NCI-H748 treated with DMSO at 0.1 percent for 48 hours (cell line): ENCODE data around the gene NPPC.

Source experiments
- DNase-seq: peaks from one replicate; lab custom pipeline; 2025; lab: John Stamatoyannopoulos, UW

Gene NPPC

DNA sequence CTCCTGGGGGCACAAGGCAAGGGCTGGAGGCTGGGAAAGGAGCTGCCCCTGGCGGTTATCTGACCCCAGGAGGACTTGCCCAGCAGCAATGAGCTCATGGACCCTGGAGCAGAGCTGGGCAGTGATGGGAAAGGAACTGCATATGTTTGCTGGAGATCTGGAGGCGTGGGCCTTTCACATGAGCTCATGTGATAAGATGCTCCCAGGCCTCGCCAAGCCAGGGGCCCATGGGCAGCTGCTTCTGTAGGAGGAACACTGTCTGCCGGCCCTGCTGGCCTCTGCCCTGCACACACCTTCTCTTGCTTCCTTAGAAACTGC is 9.0 kb upstream of the NPPC start:
- DNase-seq, result no peak

DNA sequence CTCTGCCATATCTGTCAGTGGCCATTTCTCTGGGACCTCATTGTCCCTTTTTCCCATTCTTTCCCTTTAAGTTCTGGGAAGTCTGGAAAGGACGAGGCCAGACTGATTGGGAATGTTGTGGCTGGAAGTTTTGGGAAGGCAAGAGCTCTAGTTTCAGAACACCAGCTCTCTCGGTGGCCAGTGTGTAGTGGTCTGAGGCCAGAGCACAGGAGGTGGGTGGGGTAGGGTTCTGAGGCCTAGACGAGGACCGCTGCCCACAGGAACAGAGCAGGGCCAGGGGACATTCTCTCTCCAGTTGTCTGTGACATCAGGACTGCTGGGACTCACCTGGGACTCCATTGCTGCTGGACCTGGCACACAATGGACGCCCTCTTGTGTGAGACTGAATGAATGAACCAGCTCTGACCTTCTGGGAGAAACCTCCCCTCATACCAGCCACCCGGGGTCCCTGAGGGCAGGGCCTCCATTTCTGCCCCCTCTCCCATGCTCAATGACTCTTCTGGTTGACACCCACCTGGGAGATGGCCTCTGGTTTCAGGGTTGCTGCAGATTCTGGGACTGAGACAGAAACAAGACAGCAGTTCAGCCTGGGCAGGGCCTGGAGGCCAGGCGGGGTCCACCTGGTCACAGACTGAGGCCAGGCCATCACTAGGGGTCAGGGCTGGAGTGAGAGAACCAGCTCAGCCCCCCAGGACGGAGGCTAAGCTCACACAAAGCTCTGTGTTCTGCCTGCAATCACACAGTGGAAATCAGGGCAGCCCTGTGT is 8.4 kb upstream of the NPPC start:
- DNase-seq, result no peak

DNA sequence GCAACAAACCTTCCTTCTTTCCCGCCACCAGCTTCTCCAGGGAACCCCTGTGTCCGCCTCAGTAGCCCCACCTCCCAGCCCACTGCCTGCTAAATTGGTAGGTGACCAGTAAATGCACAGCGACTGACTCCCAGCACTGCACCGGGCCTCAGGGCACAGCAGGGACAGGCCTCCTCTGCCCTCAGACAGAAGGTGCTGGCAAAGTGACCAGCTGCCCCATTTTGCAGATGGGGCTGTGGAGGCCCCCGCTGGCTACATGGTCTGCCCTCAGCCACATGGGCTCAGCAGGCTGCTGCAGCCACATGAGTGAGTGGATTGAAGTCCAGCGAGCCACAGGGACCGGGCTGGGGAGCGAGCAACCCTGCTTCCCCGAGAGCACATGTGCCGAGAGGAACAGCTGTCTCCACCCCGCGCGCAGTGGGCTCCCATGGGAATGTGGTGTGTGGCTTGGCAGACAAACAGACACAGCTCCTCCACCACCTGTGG is 7.8 kb upstream of the NPPC start:
- DNase-seq, result no peak

DNA sequence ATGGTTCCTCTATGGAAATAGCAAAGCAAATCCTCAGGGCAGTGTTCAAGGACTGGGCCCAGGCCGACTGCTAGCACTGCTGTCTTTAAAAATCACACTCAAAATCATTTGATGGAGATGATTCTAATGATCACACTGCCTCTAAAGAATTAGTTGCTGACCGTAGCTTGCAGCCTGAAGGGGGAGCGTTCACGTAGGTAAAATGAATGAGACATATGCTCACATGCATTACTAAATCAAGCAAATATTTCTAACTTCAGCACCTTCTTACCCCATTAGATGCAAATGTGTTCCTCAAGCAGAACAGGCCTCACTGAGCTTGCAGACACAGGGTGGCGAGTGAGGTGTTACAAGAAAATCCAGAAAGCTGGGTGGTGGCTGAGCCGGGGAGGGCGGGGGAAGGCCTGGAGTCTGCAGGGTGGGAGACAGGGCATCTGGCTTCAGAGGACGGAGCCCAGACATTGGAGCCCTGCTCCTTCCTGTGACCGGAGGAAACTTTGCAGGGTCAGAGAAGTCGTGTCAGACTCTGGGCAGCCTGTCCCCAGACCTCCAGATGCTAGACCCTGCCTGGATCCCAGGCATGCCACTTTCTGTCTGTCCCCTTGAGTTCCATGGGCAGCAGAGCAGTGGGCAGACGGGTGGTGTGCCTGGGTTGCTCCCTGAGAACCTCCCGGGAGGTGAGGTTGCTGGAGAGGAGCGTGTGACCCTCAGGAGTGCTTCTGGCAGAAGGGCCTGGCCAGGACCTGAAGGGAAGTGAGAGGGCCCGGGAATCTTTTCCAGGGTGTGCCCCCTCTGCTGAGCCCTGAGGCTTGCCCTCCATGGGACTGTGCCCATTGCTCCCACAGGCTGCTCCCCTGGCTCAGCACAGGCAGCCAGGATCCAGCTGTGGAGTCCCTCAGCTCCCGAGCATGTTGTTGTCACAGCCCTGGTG is 7.1 kb upstream of the NPPC start:
- no peak for DNase-seq

DNA sequence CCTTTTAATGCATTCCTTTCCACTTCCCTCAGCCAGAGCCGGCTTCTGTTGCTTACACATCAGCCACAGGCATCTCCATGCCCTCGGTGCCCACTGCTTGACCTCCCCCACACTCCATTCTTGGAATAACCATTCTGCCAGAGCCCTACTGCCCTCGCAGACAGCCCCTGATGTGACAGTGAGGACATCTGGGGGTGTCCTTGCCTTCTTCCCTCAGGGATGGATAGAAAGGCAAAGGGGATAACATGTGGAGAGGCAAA is 6.4 kb upstream of the NPPC start:
- DNase-seq, result no peak

DNA sequence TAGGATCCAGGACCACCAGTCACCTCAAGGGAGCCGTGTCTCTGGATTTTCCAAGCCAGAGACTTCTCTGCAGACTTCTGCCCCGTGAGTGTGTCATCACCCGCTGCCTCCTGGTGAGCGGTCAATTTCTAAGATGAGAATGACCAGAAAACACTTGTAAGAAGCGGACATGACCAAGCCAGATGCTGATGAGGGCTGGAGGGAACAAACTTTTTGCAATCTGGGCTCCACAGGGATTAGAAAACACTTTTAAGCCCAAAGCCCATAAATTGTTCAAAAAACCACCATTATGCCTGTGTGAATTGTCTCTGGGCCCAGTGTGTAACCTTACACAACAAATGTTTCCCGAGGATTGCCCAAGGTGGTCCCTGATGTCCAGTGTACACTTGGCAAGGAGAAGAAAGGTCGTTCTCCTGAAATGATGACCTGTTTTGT is 5.3 kb upstream of the NPPC start:
- no peak for DNase-seq

DNA sequence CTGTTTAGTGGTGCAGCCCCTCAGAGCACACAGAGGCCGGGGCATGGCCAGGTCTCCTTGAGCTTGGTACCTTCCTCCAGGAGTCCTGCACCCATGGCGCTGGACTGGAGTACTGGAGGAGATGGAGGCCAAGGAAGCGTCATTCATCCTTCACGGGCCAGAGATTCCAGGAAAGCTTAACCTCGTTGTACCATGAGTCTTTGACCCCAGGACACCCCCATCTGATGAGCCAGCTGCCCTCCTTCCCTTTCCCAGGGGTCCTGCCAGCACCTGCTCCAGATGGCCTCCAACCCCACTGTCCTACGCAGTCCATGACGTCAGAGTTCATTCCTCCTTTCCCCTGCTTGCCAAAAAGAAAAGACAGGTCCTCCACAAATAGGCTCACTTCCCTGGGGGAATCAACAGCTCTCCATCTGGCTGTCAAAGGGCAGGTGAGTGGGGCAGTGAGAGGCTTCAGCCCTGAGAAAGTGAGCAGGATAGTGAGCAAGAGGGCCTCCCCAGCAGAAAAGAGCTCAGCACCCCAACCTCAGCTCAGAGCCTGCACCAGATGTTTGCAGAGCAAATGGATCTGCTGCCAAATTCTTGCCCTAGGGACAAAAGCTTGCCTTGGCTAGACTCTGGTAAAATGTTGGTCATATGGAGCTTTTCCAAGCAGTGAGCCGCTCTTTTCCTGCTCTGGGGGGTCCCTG is 4.5 kb upstream of the NPPC start:
- DNase-seq, result no peak

DNA sequence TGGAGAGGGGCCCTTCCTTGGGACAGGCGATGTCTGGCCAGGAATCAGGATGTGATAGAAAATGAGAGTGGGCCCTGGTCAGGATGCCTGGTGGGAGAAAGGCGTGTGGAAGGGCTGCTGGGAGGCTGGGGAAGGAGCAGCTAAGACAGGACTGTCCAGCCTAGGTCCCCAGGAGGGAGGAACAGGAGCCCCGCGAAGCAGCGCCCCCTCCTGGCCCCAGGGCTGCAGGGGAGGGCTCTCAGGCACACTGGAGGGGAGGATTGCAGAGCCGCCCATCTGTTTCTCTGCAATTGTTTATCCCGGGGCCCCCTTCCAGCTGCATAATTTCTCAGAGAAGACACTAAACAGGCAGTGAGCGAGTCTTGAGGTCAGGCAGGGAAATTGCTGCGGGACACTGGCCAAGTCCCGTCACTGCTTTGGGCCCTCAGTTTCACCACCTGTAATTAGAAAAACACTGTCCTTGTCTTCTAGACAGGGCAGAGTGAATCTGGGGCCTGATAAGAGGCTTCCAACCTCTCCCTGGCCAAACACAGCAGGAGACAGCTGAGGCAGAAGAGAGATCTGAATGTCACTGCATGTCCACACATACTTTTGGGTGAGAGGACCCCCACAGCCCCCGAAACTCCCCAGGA is 3.9 kb upstream of the NPPC start:
- no peak for DNase-seq

DNA sequence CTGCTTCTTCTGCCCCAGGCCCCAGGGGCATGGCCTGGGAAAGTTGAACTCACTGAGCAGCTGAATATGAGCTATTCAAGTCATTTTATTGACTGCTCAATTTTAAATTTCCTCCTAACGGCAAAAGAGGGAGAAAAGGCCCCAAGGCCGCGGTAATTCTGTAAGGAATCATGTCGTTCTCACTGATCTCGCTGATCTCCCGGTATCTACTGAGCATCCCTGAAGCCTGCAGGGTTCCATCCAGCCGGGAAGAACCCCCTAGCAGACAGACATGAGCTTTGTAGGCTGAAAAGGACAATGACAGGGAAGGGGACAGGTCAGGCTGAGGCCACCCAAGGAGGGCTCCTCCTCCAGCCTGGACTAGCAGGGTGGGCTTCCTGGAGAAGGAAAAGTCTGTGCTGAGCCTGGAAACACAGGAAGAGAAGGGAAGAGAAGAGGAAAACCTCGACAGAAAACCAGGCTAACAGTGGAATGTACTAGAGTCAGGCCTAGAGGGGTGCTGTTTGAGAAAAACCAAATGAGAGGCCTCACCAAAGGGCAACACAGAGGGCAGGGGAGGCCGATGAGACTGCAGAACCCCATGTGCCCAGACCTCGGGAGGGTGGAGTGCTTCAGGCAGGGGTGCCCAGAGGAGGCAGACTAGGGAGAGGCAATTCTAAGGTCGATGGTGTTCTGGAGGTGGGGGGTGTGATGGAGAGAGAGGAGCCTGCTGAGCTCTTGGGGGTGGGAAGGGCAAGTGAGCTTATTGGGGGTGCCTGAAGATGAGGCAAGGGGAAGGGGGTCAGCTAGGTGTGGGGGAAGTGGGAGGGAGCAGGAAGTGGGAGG is 2.9 kb upstream of the NPPC start:
- DNase-seq, result no peak

DNA sequence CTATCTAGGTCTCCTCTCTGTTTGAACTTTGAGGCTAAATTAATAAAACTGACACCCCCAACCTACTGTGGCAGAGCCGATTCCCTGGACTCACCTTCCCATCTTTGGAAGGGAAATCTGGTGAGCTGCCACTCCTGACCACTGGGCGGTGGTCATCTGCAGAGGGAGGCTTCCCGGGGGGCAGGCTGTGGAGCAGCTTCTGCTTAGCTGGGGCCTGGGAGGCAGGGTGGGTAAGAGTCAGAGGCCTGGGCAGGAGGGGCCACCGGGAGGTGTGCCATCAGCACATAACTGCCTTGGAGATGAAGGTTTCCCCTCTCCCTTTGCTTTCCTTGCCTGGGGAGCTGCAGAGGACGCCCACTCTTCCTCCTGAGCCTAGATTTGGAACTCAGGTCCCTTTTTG is 2.3 kb upstream of the NPPC start:
- DNase-seq, result no peak

DNA sequence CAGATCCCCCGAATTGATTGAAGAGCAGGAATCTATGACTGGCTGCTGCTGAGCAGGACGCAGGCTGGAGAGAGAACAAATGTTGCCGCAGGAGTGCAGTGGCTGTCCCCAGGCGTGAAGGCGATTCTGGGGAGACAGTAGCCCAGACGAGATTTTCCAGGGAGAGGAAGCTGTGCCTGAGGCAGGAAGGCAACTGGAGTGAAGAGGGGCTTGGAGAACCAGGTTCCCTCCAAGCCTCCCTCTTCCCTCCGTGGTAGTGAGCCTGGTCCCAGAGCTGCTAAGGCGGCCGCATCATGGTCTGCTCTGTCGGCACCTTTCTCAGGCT is 1.3 kb upstream of the NPPC start:
- no peak for DNase-seq

DNA sequence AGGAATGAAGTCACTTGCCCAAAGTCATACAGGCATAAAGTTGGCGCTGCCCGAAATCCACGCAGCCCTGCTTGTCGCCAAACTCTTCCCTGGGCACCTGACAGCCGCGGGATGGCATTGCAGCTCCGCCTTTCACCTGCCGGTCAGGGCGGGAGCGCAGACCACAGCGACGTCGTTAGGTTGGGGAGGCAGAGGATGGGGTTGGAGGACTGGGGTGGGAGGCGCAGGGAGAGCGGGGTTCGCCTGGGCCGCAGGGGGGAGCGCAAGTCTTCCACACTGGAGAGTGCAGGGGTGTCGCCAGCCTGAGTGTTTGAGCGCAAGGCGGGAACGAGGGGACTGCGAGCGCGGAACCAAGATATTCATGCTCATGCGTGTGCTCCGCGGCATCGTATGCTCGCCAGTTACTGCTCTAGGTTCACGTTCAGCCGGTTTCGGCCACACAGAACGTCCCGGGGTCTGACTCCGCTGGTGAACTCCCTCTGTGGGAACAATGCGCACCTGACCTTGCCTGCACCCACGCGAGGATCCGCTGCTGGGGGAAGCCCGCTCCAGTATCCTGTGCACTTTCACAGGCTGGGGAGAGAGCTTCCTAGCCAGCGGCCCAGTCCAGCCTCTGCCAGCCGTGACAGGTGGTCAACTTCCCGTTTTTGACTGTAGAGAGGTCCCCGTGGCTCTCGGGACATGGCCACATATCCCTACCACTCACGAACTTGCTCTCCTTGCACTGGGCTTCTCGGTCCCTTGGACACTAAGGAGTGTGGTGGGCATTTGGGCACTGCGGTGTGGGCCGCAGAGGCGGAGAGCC is 767 bp upstream of the NPPC start:
- DNase-seq, result peak; percentile 33

DNA sequence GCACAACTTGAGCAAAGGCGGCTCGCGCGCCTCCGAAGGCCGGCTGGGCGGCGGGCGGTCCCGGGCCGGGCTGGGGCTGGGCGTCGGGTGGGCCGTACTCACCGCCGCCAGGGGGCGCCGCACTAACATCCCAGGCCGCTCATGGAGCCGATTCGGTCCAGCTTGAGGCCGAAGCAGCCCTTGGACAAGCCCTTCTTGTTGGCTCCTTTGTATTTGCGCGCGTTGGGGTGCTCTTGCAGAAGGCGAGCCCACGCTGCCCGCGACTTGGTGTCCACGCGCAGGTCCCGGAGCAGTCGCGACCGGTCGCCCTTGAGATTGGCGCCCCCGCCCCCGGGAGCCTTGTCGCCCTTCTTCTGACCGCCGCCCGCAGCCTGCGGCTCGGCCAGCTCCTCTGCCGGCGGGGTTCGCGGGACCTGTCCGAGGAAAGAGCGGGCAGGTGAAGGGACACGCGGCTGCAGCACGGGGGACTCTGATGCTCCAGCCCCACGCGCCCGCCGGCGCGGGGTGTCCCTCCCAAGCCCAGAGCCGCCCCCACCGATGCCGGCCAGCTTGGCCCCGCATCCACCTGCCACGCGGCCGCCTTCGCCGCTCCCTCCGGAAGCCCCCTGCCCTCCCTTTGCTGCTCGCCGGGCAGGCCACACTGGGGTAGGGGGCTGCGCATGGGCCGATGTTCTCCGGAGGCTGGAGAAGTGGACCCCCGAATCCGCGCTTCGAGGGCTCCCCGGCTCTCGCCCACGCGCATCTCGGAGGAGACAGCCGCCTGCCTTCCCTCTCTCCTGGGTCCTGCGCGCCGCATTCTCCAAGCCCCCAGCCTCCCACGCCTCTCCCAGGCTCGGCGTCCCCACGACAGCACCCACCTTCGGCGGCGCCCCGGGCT is 655 bp downstream of the NPPC start:
- peak; percentile 34 for DNase-seq

DNA sequence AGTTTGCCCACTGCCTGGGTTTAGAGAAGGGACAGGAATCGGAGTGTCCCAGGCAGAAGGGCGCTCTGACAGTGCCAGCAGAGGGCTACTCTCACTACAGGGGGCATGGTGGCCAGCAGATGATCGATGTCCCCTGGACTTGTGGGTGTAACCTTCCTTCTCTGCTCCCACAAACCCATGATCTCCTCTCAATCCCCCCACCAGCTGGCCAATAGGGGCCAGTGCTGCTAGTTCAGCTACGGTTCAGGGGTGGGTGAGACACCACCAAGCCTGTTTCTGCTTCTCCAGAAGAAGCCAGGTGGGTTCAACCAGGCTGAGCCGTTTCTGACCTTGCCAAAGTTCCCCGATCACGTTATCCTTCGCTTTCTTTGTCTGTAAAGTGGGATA is 1.3 kb downstream of the NPPC start:
- no peak for DNase-seq

DNA sequence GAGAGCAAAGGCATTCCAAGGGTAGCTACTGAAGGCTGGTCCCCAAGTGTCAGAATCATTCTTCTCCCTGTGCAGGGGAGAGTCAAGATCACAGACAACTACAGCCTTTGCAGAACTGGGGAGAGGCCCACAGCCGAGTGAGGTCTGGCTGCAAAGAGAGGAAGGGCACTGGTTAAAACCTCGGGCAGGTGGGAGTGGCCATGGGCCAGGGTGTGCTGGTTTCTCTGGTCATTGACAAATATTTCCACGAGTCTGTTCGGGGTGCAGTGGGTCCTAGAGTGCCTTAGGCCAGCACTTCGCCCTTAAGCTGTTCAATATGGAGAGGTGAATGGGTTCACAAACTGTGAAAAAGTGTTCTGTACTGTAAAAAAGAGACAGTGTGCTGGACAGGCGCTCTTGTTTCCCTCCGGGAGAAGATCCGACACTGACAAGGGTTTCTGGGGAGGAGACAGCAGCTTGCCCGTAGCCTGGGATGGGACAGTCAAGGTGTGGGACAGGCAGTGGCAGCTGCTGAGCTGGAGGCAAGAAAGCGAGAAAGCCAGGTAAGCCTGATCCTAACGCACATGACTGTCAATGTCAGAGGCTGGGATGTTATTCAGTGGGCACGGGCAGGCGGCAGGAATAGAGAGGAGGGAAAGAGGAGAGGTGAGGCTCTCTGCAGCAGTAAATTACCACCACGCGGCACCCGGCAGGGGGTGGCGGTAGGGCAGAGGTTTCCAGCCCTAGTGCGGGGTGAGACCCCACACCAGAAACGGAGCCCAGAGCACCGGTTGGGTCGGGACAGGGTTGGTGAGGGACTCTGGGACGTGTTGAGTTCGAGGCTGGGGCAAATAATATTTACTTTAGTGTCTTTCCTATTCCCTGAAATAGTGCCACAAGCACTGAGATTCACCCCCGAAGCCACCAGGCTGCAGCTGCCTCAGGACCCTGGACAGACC is 2.0 kb downstream of the NPPC start:
- DNase-seq, result no peak

DNA sequence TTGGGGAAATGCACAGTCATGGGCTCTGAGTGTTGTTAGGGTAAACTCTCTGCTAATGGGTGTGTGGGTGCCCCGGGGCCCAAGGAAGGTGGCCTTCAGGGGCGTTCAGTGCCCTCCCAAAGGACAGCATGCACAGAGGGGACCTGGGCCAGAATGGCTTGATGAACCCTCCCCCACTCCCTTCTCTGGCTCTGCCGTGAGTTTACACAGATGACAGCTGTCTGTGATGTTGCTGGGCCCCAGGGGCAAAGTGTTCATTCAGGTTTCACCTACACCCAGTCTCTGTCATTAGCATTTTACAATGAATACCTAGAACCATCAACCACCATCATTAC is 3.2 kb downstream of the NPPC start:
- DNase-seq, result no peak

DNA sequence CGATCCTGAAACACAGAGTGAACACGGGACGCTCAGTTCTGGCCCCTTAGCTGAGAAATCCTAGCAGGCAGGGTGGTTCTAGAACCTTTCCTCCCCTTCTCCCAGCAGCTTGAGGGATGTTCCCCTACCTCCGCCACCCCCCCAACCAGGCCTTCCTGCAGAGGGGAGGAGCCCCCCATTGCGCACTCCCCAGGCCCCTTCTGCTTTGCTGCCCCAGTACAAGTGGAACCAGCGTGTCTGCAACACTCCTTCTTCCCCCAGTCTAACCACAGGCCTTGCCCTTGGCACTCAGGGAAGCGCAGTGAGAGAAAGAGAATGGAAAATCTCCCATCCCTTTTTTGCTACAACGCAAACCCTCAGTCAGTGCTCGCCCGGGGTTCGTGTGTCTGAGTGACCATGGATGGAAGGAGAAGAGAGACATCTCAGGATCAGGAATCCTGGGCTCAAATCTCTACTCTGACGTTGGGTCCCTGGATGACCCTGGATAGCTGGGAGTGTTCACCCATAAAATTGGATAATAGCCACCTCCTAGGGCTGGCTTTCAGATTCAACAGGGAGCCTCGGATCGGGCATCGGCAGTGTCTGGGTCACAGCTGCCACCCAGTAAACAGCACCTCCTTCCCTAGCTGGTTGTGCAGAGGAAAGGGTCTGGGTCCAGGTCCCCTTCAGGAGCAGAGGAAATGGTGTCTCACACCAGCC is 3.7 kb downstream of the NPPC start:
- DNase-seq, result no peak

DNA sequence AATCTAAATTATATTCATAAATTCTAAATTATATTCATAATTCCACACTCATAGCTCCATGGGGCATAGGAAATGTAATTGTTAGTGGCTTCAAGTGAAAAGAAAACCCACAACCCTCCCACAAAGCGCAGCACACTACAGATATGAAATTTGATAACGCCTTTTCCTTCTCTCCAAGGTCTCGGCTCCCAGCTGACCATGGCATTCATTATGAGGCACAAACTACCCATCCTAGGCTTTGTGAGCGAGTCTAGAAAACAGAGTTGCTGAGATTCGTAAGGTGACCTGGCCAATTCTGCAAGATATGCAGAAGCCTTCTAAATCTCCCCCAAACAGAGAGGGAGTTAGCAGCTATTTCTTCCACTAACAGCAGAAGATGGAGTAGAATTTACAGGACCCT is 5.4 kb downstream of the NPPC start:
- DNase-seq, result no peak
